ENCODE results near the gene CYP27C1. TPM values are rescaled to one million over a fixed set of nuclear protein-coding genes. Genes with fewer than 3 reads are reported as not detected.

Gene CYP27C1
- total and polyA plus RNA-seq, 2 experiments from 2014 or later, result 1.8 to 2.9 TPM

DNA sequence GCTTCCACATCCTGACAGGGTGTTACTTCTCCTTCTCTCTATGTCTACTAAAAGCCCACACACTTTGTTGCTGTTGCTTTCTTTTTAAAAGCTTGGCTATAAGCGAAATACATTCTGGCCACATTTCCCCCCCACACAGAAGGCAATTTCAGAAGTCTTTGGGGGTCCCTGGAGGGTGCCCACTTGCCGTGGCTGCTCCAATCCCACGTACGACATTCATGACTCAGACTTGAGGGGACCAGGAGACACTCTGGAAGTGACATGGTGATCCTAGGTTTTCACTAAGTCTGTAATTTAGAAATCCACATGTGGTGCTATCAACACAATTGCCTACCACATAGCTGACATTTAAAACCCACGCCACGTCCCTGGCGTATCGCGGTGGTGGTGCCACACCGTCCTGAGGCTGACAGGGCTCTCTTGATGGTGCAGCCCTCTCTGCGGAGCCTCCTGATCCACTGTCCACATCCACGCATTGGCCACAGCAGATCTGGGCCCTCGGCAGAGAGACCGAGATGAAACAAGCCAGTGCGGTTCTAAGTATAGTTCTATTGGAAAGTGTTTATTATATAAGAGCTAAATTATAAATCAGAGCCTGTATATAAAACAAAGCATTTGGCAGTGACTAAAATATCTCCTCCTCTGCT is 42.4 kb downstream of the CYP27C1 start:
- Histone ChIP-seq H3K27me3 (ENCODE audit: insufficient read depth) (no peaks in the 10 kb centered on the region), H2AFZ (no peak overlapping the region), H3K4me1 (ENCODE audit: insufficient read depth) (peaks cover under 1% of the 10 kb centered on the region; the same call in 1 of the 2 replicates), H3K27ac (ENCODE audit: low read depth) (no peak overlapping the region), H3K4me3 (no peak overlapping the region), H3K36me3 (ENCODE audit: insufficient read depth) (no peaks in the 10 kb centered on the region), H3K4me2 (no peak overlapping the region), H4K20me1 (replicated peaks; ENCODE audit: insufficient read depth) (no peaks in the 10 kb centered on the region), H3K79me2 (replicated peaks; ENCODE audit: insufficient read depth) (no peaks in the 10 kb centered on the region), H3K9me2 (ENCODE audit: insufficient read depth) (no peaks in the 10 kb centered on the region), H3F3A (replicated peaks; ENCODE audit: low read depth) (no peaks in the 10 kb centered on the region)
- ATAC-seq (no peak), DNase-seq (ENCODE audit: low spot score) (no peak)
- Mint-ChIP-seq H3K27ac (no peak overlapping the region), H3K4me1 (peaks cover 11% of the 10 kb centered on the region), H3K27me3 (ENCODE audit: insufficient read depth, low read depth, poor library complexity) (peaks cover 17% of the 10 kb centered on the region), H3K4me3 (no peak overlapping the region; the same call in 2 of the 3 replicates), H3K36me3 (ENCODE audit: low read depth) (peaks cover 3% of the 10 kb centered on the region; the same call in 1 of the 3 replicates), H3K9me3 (peaks cover 17% of the 10 kb centered on the region)
- TF ChIP-seq ZNF114 (CRISPR knock-in tag; IDR thresholded peaks at IDR 0.05), result no peak
- no peak for TF ChIP-seq NANOG (IDR thresholded peaks at IDR 0.05; ENCODE audit: borderline replicate concordance)

DNA sequence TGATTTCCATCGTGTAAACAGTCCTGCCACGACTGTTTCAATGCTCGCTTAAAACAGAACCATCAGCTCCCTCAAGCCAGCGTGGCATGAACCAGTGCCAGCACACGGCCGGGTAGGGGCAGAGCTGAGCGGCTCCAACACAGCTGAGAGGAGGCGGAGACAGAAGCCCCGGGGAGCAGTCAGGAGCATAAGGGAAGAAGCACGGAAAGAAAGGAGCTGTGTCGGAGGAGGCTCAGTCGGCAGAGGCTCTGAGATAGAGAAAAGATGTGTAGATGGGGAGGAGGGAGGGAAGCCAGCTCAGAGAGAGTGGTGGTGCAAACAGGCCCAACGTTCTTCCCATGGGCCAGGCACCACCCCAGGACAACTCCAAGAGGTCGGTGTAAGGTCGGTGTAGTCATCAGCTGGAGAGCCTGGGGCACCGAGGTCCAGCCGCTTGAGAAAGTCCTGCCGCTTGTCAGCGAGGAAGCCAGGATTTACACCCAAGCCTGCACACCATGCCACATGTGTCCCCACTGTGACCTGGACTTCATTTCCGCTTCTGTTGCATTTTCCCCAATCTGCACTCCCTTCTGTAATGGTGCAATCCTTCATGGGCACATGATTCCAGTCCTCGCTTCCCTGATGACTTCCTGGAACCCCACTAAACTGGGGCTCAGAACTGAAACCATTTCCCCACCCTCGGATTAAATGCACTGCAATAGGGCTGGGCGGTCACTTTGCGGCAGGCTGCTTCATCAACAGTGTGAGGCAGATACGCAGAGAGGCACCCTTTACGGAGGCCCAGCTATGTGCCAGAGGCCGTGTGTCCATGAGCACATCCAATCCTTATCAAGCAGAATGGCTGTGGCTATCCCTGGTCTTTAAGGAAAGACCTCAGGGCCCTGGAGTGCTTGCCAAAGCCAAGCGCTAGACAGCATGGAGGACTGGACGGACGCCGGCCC is 43.5 kb downstream of the CYP27C1 start:
- ATAC-seq, result peak; percentile 91
- no peaks in the 10 kb centered on the region for H3K4me1 ChIP-seq (ENCODE audit: insufficient read depth)
- Mint-ChIP-seq H3K27ac (no peak overlapping the region), H3K9me3 (peaks cover 17% of the 10 kb centered on the region), H3K36me3 (ENCODE audit: low read depth) (peaks cover 3% of the 10 kb centered on the region; the same call in 1 of the 3 replicates), H3K4me1 (peaks cover 11% of the 10 kb centered on the region), H3K27me3 (ENCODE audit: insufficient read depth, low read depth, poor library complexity) (peaks cover 17% of the 10 kb centered on the region), H3K4me3 (no peak overlapping the region)
- peak overlapping the region; percentile 56; the same call in 1 of the 2 replicates for H2AFZ ChIP-seq
- H3K27me3 ChIP-seq (ENCODE audit: insufficient read depth), result no peaks in the 10 kb centered on the region
- H3K4me2 ChIP-seq, result no peak overlapping the region
- no peak overlapping the region for H3K27ac ChIP-seq (ENCODE audit: low read depth)
- H3F3A ChIP-seq (replicated peaks; ENCODE audit: low read depth), result no peaks in the 10 kb centered on the region
- H3K9me2 ChIP-seq (ENCODE audit: insufficient read depth), result no peaks in the 10 kb centered on the region
- DNase-seq (ENCODE audit: low spot score), result peak; percentile 54
- no peaks in the 10 kb centered on the region for H3K79me2 ChIP-seq (replicated peaks; ENCODE audit: insufficient read depth)
- TF ChIP-seq, protein P1, sequence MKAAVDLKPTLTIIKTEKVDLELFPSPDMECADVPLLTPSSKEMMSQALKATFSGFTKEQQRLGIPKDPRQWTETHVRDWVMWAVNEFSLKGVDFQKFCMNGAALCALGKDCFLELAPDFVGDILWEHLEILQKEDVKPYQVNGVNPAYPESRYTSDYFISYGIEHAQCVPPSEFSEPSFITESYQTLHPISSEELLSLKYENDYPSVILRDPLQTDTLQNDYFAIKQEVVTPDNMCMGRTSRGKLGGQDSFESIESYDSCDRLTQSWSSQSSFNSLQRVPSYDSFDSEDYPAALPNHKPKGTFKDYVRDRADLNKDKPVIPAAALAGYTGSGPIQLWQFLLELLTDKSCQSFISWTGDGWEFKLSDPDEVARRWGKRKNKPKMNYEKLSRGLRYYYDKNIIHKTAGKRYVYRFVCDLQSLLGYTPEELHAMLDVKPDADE (IDR thresholded peaks at IDR 0.05), result no peak
- TF ChIP-seq, protein P2, sequence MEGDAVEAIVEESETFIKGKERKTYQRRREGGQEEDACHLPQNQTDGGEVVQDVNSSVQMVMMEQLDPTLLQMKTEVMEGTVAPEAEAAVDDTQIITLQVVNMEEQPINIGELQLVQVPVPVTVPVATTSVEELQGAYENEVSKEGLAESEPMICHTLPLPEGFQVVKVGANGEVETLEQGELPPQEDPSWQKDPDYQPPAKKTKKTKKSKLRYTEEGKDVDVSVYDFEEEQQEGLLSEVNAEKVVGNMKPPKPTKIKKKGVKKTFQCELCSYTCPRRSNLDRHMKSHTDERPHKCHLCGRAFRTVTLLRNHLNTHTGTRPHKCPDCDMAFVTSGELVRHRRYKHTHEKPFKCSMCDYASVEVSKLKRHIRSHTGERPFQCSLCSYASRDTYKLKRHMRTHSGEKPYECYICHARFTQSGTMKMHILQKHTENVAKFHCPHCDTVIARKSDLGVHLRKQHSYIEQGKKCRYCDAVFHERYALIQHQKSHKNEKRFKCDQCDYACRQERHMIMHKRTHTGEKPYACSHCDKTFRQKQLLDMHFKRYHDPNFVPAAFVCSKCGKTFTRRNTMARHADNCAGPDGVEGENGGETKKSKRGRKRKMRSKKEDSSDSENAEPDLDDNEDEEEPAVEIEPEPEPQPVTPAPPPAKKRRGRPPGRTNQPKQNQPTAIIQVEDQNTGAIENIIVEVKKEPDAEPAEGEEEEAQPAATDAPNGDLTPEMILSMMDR (conservative IDR thresholded peaks at IDR 0.05; ENCODE audit: low read depth in 2 of 2), result peak in 1 of 2 experiments; percentile 33; a peak in 3 of 4 replicates
- no peaks in the 10 kb centered on the region for H4K20me1 ChIP-seq (replicated peaks; ENCODE audit: insufficient read depth)
- H3K36me3 ChIP-seq (ENCODE audit: insufficient read depth), result no peaks in the 10 kb centered on the region
- H3K4me3 ChIP-seq, result no peak overlapping the region

Measured in GM23338 (cell line).